ENCODE data around the gene CAMK1D. TPM values are rescaled to one million over a fixed set of nuclear protein-coding genes. Genes with fewer than 3 reads are reported as not detected.

Gene CAMK1D
- total and polyA plus RNA-seq, 8 donors, result 4.4 to 10.8 (median 4.8) TPM

GRCh38 chr10:12766223-12766622 lies 416.9 kb downstream of the CAMK1D start:
- no peak overlapping the region for H3K4me3 ChIP-seq
- intact Hi-C loops (cut with DNase I), result no loop called here
- H3K27ac ChIP-seq, result no peak overlapping the region
- ATAC-seq (no peak), DNase-seq (no peak)
- no peaks in the 10 kb centered on the region for H3K4me1 ChIP-seq
- no peak for TF ChIP-seq CTCF (IDR thresholded peaks at IDR 0.05)
- no peaks in the 10 kb centered on the region for H3K27me3 ChIP-seq
- H3K9me3 ChIP-seq, result no peaks in the 10 kb centered on the region
- H3K36me3 ChIP-seq, result no peaks in the 10 kb centered on the region

GRCh38 chr10:12768156-12769100 lies 419.1 kb downstream of the CAMK1D start:
- Histone ChIP-seq H3K4me1 (no peaks in the 10 kb centered on the region), H3K27ac (no peak overlapping the region), H3K9me3 (no peaks in the 10 kb centered on the region), H3K27me3 (no peaks in the 10 kb centered on the region), H3K36me3 (no peaks in the 10 kb centered on the region), H3K4me3 (no peak overlapping the region)
- intact Hi-C loops (cut with DNase I), result no loop called here
- TF ChIP-seq CTCF (IDR thresholded peaks at IDR 0.05), result no peak
- DNase-seq (no peak), ATAC-seq (no peak)

GRCh38 chr10:12769323-12770044 lies 420.1 kb downstream of the CAMK1D start:
- H3K4me3 ChIP-seq, result no peak overlapping the region
- no peak overlapping the region for H3K27ac ChIP-seq
- no peaks in the 10 kb centered on the region for H3K36me3 ChIP-seq
- DNase-seq (no peak), ATAC-seq (no peak)
- intact Hi-C loops (cut with DNase I), result no loop called here
- H3K9me3 ChIP-seq, result no peaks in the 10 kb centered on the region
- H3K4me1 ChIP-seq, result no peaks in the 10 kb centered on the region
- no peak for TF ChIP-seq CTCF (IDR thresholded peaks at IDR 0.05)
- H3K27me3 ChIP-seq, result no peaks in the 10 kb centered on the region

- Histone ChIP-seq H3K4me3 (no peak overlapping the region), H3K36me3 (no peaks in the 10 kb centered on the region), H3K27me3 (no peaks in the 10 kb centered on the region), H3K27ac (no peak overlapping the region), H3K9me3 (no peaks in the 10 kb centered on the region), H3K4me1 (no peaks in the 10 kb centered on the region)
- no peak for DNase-seq
- no peak for TF ChIP-seq CTCF (IDR thresholded peaks at IDR 0.05)
- ATAC-seq, result no peak
- intact Hi-C loops (cut with DNase I), result no loop called here
Measured at GRCh38 chr10:12771981-12772760, 422.8 kb downstream of the CAMK1D start.

All from left lung (tissue), 10 donors.